ENCODE data around the gene ARHGEF3.

Gene ARHGEF3

GRCh38 chr3:56792193-56792592 lies 9.6 kb downstream of the ARHGEF3 start:
- DNase-seq = no peak

GRCh38 chr3:56790016-56790821 lies 11.5 kb downstream of the ARHGEF3 start:
- no peak for DNase-seq

- DNase-seq = no peak
These were observed 12.7 kb downstream of the ARHGEF3 start for GRCh38 chr3:56789076-56789475.

GRCh38 chr3:56788521-56788920 lies 13.2 kb downstream of the ARHGEF3 start:
- DNase-seq = no peak

GRCh38 chr3:56787784-56788256 lies 13.9 kb downstream of the ARHGEF3 start:
- DNase-seq = no peak

- no peak for DNase-seq
These were observed 14.4 kb downstream of the ARHGEF3 start for GRCh38 chr3:56787258-56787775.

- no peak for DNase-seq
These were observed 16.2 kb downstream of the ARHGEF3 start for GRCh38 chr3:56785499-56785898.

GRCh38 chr3:56784448-56785001 lies 17.2 kb downstream of the ARHGEF3 start:
- DNase-seq = no peak

- DNase-seq = no peak
These were observed 17.9 kb downstream of the ARHGEF3 start for GRCh38 chr3:56783644-56784447.

- no peak for DNase-seq
These were observed 18.8 kb downstream of the ARHGEF3 start for GRCh38 chr3:56782906-56783305.

- no peak for DNase-seq
These were observed 19.5 kb downstream of the ARHGEF3 start for GRCh38 chr3:56782215-56782614.

GRCh38 chr3:56781762-56782161 lies 20.0 kb downstream of the ARHGEF3 start:
- no peak for DNase-seq

- DNase-seq = no peak
These were observed 20.8 kb downstream of the ARHGEF3 start for GRCh38 chr3:56780936-56781335.

- no peak for DNase-seq
These were observed 22.9 kb downstream of the ARHGEF3 start for GRCh38 chr3:56778893-56779292.

GRCh38 chr3:56776556-56776950 lies 25.2 kb downstream of the ARHGEF3 start:
- DNase-seq = no peak

GRCh38 chr3:56775838-56776555 lies 25.8 kb downstream of the ARHGEF3 start:
- no peak for DNase-seq

GRCh38 chr3:56775445-56775837 lies 26.3 kb downstream of the ARHGEF3 start:
- no peak for DNase-seq

- no peak for DNase-seq
These were observed 27.8 kb downstream of the ARHGEF3 start for GRCh38 chr3:56773986-56774385.

- DNase-seq = no peak
These were observed 28.5 kb downstream of the ARHGEF3 start for GRCh38 chr3:56772952-56773938.

- no peak for DNase-seq
These were observed 30.4 kb downstream of the ARHGEF3 start for GRCh38 chr3:56771376-56771775.

- DNase-seq = no peak
These were observed 32.5 kb downstream of the ARHGEF3 start for GRCh38 chr3:56769116-56769707.
